GM19324 (cell line): ENCODE measurements around the gene CACHD1.
"Not testable (repeated sequence)": the region's sequence is repeated elsewhere in the genome, so short reads cannot be mapped to it uniquely, and the experiment has no call there.

Experiments used
- ATAC-seq: cut with Tn5 transposase; IDR thresholded peaks from one replicate; pipeline ENCODE4 v1.9.1; 2021; ENCODE audit warnings: mild to moderate bottlenecking, moderate library complexity; ENCODE audit not compliant: unreplicated experiment, low FRiP score

CACHD1 gene

DNA sequence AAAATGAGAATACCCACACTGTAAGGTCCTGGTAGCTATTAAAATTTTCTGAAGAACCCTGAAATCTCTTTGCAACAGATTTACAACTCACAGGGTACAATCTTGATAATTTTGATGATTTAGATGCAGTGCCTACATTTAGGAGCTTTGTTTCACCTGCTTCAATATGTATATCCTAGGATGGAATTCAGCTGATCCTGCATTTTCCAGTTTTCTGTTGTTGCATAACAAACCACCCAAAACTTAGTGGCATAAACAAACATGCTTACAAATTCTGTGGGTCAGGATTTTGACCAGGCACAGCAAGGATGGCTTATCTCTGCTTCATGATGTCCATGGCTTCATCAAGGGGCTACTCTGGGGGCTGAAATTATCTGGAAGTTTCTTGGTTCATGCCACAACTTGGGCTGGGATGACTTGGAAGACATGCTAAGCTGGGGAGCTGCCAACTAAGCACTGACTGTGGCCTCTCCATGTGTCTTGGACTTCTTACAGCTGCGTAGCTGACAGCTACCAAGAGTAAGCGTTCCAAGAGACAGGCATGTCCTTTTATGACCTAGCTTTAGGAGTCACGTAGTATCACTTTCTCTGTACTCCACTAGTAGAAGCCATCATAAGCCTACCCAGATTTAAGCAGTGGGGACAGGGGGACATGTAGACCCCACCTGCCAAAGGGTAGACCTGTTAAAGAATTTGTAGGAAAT lies 108.5 kb downstream of the CACHD1 start:
- ATAC-seq = no peak

DNA sequence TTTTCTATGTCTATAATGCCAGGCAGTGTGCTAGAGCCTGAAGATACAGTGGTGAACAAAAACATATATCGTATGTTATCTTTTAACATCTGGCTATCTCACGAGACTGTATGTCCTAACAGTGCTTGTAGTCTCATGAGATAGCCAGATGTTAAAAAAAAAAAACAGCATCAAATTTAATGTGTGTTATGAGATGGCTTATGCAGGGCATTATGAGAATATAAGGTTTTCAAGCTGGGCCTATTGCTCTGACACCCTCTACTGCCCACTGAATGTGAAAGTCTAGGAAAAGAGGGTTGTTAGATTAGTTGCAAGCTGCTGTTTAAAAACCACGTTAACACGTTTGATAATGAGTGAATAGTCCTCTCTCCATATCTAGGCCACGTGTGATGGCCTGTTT lies 109.8 kb downstream of the CACHD1 start:
- no peak for ATAC-seq

DNA sequence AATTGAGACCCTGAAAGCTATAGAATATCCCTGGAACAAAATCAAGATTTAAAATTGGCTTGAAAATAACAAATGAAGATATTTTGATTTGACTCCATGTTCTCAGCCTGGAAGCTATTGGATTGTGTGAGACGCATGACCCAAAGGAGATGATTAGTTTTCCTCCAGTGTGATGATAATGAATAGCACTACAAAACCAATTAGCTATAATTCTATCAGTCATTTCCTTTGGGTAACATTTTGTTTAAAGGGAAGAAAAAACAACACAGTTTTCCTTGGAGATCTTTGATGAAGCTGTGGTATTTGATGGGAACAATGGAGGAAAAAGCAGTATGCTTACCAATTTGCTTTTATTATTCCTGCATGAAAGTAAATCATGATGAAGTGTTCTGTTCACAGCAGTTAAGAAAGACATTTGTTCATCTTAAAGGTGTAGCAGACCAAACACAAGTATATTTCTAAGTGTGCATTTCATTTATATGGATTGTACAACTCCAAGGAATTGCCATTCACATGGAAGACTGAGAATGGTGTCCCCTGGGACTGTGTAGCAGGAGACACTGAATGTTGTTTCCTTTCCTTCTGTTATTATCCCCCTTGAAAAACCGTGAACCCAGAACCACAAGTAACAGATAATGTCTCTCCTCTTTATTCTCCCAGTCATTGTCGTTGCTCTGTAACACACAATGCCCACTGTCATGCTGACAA lies 111.4 kb downstream of the CACHD1 start:
- ATAC-seq = no peak

DNA sequence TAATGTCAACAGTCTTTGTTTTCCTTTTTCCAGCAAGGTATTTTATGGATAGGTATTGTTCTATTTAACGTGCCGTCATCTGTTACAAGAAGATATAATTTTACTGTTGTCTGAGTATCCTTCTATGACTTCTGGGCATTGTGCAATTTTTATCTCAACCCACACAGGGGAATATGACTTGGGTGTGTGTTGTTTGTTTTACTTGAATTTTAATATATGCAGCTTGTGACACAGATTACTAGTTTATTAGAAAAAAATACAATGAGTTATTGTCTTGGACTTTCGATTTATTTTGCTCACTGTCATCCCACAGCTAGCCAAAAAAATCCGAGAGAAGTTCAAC lies 111.9 kb downstream of the CACHD1 start:
- no peak for ATAC-seq

DNA sequence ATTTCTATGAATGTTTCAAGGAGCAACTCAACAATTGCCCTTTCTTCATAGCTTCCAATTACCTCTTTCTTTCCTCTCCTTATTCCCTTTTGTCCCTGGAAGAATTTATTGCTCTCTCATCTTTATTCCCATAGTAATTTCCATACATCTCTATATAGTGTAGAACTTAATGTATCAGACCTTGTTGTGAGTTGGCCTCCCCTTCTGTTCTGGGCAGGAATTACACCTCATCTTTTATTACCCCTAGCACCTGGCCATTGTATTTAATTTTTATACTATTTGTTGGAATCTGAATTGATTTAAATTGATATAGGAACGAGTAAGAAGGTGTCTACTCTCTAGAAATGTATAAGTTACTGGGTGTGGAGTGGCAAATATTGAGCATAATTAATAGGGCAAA lies 114.5 kb downstream of the CACHD1 start:
- no peak for ATAC-seq

DNA sequence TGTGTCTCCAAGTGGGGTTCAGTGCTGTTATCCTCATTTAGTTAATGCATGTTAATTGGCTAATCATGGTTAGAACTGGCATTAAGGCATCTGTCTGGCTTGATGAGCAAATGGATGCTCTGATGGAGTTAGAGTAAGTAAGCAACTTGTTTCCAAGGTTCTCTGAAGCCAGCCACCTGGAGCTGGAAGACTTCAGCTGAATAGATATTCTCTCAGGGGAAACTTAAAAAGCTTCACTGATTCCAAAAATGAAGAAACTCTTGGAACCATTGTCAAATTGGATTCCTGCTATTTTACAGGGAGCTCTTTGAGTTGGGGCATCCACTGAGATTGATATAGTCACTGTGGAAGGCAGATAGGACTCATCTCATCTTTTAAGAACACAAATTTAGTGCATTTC lies 118.9 kb downstream of the CACHD1 start:
- no peak for ATAC-seq

DNA sequence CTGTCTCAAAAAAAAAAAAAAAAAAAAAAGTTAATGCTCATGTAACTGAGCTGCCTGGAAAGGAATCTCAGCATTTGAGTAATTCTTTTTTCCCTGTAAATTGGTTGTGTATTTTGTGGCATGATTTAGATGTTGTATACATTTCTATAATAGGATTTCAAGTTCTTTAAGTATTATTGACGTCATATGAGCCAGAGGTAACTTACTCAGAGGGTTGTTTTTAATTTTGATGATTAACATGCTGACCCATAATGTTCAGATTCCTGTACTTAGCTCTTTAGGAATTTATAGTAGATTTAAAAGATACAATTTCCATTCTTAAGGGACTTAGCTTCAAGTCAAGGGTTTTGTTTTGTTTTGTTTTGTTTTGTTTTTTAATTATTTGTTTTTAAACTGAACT lies 120.4 kb downstream of the CACHD1 start:
- no peak for ATAC-seq

DNA sequence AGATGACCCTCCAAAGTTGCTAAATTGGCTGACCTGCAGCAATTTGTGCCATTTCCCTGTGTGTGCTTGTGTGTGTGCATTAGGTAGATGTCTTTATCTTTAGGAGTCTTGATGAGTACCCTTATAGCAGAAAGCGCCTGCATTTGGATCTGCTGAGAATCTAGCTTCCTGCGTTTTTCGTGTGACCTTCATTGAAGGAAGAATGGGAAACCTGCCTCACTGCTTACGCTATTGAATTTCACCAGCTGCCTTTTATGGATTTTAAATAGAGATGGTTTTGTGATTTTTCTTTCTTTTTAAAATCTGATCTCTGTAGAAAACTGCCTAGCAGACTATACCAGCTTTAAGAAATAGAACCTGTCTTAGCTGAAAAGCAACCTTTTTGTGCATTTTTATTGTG lies 124.5 kb downstream of the CACHD1 start:
- no peak for ATAC-seq

DNA sequence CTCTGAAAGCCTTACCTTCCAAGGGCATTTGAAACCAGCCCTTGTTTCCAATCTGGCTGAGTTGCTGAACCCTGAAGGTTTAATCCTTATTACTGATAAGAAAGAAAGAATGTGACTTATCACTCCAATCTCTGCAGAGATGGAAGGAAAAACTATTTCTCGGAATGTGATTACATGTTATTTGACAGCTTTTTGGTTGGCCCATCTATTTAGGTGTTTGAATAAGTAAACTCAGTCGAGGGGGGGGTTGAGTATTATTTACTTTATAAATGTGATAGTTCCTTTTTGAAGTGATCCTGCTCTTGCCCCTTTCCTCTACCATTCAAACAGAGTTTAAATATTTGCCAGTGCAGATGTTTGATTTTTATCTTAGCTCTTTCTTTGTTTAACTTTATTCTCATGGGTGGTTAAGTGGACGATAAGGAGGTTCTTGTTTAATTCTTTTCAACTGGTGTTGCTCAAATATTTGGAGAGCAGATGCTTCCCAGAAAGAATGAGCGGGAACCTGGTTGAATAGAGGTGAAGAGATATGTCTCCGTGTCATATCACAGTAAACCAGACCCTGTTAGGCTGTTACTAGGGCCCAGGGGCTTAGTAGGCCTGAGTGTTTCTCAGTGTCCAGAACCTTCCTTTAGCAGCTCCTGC lies 126.1 kb downstream of the CACHD1 start:
- ATAC-seq = no peak

DNA sequence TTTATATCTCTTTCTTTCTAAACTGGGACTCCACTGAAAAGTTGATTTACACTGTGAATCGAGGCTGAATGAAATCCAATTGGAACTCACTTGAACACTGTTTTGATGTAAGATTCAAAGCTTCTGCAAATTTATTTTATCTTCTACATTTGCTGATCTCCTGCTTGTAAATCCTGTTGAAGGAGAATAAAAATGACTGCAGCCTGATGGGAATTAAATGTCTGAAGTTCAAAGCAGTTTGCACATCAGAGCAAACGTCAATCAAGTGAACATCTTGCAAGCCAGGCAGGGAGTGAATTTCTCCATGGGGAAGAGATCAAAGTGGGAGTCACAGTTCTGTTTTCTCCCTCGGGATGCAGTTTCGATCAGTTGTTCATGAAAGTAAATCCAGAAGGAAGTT lies 127.2 kb downstream of the CACHD1 start:
- no peak for ATAC-seq

DNA sequence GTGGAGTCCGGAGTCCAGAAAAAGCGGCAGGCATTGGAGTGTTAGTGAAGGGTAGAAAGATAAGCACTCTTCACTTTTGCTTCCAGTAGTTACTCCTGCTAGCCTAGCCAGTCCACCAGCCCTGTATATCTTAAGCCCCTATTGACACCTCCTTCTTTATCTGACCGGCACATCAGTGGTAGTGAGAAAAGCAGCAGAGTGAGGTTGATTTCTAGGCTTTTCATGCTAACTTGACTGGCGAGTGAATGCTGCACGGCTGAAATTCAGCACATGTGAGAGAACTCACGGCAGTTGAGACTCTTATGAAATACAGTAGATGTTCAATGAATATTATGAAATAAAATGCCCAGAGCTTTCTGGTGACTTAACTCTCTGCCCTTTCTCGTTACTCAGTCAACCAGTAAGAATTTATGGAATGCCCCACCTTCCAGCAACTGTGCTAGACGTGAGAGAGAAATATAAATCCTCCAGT lies 128.2 kb downstream of the CACHD1 start:
- no peak for ATAC-seq

DNA sequence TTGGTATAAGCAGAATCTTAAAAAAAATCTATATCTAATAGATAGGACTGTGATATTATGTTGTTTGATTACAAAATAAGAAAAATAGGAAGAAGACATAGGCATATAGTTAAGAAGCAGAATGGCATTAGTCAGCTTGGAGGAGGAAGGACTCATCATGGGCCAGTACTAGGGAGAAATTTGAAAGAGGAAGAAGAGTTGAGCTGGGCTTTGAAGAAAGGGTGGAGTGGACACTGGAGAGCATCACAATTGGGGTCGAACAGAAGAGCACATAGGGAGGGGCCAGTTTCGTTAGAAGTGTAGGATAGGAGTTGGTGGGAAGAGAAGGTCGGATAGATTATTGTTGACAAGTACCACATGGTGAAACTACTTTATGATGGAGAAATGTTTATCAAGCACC lies 129.3 kb downstream of the CACHD1 start:
- no peak for ATAC-seq

DNA sequence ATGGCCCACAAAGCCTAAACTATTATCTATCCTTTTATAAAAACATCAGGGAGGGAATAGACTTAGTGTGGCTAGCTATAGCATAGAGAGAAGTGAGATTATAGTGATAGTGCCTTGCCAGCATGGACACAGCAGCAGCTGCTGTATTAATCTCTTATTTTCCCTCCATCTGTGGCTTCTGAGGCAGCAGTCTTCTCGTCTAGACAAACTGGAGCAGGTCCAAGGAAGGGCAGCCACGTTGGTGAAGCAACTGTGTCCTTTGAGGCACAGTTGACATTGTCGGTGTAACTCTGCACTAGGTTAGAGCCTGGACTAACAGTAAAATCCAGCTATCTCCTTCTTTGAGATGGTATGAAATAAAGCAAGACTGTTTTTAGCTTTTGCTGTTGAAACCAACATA lies 131.3 kb downstream of the CACHD1 start:
- ATAC-seq = no peak

DNA sequence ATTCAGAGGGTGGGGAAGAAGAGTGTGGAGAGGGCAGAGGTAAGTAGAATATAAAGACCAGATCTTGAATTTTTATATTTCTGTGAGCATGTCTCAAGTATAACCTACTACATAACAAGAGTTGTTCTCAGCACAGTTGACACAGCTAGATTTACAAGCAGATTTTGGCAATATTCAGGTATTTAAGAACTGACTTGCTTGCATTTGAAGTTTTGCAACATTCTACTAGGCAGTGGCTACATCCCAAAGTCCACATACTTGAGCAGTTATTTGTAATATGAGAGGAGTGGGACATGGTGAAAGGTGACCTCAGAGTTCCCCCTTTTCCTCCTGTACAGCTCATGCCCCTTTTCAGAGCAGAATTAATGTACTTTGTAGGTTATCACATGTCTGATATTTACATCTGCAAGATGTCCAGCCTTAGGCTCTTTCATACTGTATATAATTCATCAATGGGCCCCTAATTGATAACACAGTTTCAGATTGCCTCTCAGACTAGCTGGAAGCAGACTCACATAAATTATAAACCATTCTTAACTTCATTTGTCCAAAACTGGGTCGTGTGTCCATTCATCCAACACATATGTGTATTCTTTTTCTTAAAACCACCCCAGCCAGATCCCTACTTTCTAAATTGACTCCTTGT lies 138.2 kb downstream of the CACHD1 start:
- ATAC-seq = no peak

DNA sequence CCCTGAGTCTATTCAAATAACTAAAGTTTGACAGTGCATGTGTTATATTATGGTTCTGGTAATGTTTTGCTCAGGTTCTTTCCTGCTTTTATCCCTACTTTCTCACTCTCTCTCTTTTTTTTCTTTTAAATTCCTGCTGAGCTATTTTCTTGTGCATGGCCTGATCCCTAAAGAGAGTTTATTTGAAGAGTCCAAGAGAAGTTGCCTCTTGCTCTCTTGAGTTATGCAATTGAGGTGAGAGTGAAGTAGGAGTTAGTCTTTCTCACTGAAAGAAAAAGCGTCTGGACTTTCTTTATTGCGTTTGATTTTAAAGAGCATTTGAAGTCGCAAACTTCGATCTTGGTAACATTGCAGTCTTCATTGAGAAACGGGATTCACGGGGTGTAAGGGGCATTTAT lies 138.7 kb downstream of the CACHD1 start:
- ATAC-seq = no peak

DNA sequence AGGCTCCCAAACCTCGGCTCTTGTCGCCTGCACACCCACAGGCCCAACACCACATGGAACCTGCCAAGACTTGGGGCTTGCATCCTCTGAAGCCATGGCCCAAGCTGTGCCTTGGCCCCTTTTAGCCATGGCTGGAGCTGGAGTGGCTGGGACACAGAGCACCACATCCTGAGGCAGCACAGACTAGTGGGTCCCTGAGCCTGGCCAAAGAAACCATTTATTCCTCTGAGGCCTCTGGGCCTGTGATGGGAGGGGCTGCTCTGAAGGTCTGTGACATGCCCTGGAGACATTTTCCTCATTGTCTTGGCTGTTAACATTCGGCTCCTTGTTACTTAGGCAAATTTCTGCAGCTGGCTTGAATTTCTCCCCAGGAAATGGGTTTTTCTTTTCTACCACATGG lies 141.0 kb downstream of the CACHD1 start:
- ATAC-seq = not testable (repeated sequence)

DNA sequence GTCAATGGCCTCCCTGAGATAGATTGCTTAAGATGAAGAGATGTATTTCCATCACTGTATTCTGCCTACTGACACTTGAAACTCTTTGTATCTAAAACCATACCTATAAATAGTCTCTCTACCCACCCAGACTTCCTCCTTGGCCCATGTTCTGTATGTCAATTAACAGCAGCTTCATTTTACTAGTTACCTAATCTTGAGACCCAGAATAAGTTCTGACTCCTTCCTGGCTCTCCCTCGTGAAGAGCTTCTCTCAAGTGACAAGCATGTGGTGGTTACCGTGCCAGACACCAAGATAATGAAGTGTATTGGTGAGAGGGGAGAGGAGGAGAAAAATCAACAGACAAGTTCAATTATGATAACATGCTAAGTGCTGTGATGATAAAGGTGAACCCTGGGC lies 146.1 kb downstream of the CACHD1 start:
- ATAC-seq = no peak

DNA sequence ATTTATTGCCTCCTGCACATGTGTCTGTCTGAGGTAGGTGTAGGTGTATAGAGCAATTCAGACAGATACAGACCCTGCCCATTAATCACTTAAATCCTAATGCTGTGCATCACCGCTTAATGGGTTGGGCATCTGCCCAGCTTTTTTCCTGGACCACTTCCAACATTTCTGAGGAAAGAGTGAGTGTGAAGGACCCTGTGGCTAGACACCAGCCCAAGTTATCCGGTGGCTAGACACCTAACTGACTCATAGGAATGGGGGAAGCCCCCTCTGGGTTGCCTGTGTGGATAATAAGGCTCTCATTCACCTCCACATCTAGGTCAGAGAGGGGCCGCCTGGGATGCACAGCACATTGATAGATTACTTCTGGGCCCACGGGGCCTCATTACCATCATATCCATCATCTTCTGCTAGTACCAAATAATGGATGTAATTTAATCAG lies 153.8 kb downstream of the CACHD1 start:
- ATAC-seq = no peak

DNA sequence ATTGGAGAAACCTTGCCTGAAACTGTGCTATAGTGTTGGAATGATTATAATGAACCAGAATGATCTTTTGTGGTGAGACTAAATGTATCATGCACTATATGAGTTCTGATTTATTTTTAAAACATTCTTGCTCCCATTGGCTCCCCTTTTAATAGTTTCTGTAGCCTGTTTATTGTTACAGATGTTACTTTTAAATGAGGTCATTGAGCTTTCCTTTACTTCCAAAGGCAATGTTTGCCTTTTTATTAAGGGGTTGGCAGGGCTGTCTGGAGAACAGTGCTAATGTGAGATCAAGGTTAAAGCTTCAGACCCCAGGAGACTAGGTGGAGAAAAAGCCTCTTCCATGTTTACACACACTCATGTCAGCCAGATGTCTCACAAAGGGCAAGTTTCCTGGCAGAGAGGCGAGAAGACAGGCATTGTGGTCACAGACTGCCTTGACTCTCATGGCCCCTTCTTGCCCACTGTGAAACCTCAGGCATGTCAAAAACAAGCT lies 154.3 kb downstream of the CACHD1 start:
- no peak for ATAC-seq

DNA sequence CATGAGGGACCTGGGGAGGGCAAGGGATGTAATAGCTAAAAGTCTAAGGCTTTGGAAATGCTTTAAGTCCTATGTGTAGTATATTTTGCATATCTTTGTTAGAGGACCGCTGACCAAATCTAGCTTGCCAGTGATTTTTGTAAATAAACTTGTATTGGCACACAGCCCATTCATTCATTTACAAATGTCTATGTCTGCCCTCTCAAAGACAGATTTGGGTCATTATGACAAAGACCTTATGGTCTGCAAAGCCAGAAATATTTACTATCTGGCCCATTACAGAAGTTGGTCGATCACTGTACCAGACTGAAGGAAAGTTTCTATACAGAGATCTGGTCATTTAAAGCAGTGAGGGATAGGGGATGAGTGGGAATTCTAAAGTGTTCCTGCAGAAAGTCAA lies 154.9 kb downstream of the CACHD1 start:
- ATAC-seq = no peak

DNA sequence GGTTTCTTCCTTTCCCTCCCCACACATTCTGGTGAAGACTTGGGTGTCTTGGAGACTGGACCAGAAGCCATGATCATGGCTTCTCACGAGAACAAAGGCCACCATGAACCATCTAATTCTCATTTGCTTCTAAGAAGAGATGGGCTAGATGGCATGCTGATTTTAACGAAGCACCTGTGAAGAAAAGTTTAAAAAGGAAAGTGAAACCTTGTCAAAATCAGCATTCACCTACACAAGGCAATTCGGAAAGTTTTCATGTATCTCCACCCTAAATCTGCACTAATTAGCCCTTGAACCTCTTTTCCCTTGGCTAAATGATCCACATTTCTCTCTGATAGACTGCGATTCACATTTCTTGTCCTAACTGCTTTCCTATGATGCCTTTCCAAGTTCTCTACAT lies 160.7 kb downstream of the CACHD1 start:
- ATAC-seq = no peak
